Fibroblast of gingiva (primary cell): ENCODE results near the gene ENO4.
A peak's percentile ranks its signal among the peaks of the same experiment; 100 is the strongest.

Source experiments
- DNase-seq: peaks from one replicate; pipeline ENCODE4 v3.0.0-alpha.2; 2011; ENCODE audit warnings: low read depth

The ENO4 gene

GRCh38 chr10:116868198-116868676 lies 18.9 kb downstream of the ENO4 start:
- no peak for DNase-seq

- no peak for DNase-seq
These were observed 19.4 kb downstream of the ENO4 start for GRCh38 chr10:116868722-116869121.

GRCh38 chr10:116870949-116871348 lies 21.6 kb downstream of the ENO4 start:
- no peak for DNase-seq

GRCh38 chr10:116873134-116873533 lies 23.8 kb downstream of the ENO4 start:
- no peak for DNase-seq

- DNase-seq, result no peak
These were observed 26.6 kb downstream of the ENO4 start for GRCh38 chr10:116875897-116876296.

GRCh38 chr10:116877391-116877790 lies 28.1 kb downstream of the ENO4 start:
- DNase-seq, result no peak

- DNase-seq, result no peak
These were observed 28.8 kb downstream of the ENO4 start for GRCh38 chr10:116878123-116878522.

GRCh38 chr10:116879817-116880216 lies 30.5 kb downstream of the ENO4 start:
- no peak for DNase-seq

- DNase-seq, result no peak
These were observed 31.6 kb downstream of the ENO4 start for GRCh38 chr10:116880716-116881482.

GRCh38 chr10:116882639-116883038 lies 33.3 kb downstream of the ENO4 start:
- no peak for DNase-seq

- DNase-seq, result no peak
These were observed 37.5 kb downstream of the ENO4 start for GRCh38 chr10:116886772-116887171.

GRCh38 chr10:116888380-116889055 lies 39.2 kb downstream of the ENO4 start:
- peak; percentile 57 for DNase-seq

- no peak for DNase-seq
These were observed 39.8 kb downstream of the ENO4 start for GRCh38 chr10:116889066-116889465.

GRCh38 chr10:116891208-116891607 lies 41.9 kb downstream of the ENO4 start:
- DNase-seq, result peak; percentile 35

- no peak for DNase-seq
These were observed 43.8 kb downstream of the ENO4 start for GRCh38 chr10:116892907-116893685.

GRCh38 chr10:116893686-116894037 lies 44.4 kb downstream of the ENO4 start:
- DNase-seq, result no peak

- DNase-seq, result no peak
These were observed 50.3 kb downstream of the ENO4 start for GRCh38 chr10:116899626-116900025.

- no peak for DNase-seq
These were observed 56.5 kb downstream of the ENO4 start for GRCh38 chr10:116905845-116906210.

GRCh38 chr10:116907245-116907987 lies 58.1 kb downstream of the ENO4 start:
- DNase-seq, result no peak

- no peak for DNase-seq
These were observed 60.0 kb downstream of the ENO4 start for GRCh38 chr10:116909307-116909706.

GRCh38 chr10:116910910-116911309 lies 61.6 kb downstream of the ENO4 start:
- DNase-seq, result no peak

- DNase-seq, result no peak
These were observed 62.9 kb downstream of the ENO4 start for GRCh38 chr10:116912162-116912561.
